Stimulated activated CD4-positive, alpha-beta T cell treated with anti-CD3 and anti-CD28 coated beads, Interleukin-4, amount 100 ng/mL, for 4 hours (primary cell): ENCODE results near the gene NFAM1.

Experiments
- DNase-seq, 2 experiments: peaks; one replicate each; pipeline ENCODE4 v3.0.0-alpha.2; 2020

The NFAM1 gene

DNA sequence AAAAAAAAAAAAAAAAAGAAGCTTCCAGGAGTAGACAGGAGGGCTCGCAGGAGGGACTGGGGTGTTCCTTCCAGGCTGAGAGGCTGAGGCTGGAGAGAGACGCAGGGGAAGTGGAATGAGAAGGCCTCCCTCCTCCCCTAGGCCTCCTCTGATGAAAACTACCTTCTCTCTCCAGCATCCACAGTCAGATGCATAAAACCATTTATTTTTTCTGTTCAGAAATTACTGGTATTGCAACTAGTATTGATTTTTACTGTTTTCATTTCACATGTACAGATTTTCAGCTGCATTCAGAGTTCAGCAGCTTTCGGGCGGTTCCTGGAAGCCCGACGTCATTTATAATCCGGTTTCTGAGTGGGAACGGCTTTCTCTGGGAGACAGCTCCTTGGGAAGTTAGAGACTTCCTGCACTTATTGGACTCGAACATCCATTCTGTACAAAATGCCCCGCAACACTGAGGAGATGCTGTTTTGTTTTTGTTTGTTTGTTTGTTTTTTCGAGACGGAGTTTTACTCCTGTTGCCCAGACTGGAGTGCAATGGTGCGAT lies 6.9 kb upstream of the NFAM1 start:
- no peak for DNase-seq

DNA sequence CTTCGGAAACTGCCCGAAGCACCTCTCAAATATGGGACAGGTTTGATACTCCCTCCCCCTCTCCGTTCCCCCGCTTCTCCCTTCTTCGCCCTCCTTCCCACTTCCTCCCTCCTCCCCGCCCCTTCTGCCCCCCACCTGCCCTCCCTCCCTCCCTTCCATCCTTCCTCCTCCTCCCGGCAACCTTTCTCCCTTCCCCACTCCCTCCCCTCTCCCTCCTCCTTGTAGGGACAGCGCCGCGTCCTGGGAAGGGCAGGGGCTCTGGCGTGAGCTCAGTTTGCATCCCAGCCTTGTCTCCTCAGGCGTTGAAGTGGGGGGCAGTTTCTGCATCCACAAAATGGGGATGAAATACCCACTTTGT lies 6.1 kb upstream of the NFAM1 start:
- DNase-seq: no peak

- DNase-seq: peak; percentile 76 to 79
Observed at GRCh38 chr22:42437488-42438292, 5.5 kb upstream of the NFAM1 start.

DNA sequence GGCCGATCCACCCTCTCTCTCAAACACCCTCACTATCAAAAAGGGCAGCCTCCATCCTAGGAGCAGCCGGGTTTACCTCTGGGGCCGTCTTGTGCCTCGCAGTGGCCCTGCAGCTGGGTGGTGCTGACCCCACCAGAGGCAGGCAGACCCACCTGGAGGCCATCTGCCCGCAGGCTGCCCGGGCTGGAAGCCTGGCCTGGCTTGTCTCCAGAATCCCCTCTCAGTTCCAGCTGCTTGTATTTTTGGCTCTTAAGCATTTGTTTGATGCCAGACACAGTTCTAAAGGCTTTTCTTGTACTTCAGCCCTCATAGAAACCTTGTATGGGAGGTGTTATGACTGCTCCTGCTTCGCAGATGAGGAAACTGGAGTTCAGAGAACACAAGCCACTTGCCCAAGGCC lies 4.2 kb upstream of the NFAM1 start:
- DNase-seq: no peak

- no peak for DNase-seq
Observed at GRCh38 chr22:42434748-42435425, 2.7 kb upstream of the NFAM1 start.

DNA sequence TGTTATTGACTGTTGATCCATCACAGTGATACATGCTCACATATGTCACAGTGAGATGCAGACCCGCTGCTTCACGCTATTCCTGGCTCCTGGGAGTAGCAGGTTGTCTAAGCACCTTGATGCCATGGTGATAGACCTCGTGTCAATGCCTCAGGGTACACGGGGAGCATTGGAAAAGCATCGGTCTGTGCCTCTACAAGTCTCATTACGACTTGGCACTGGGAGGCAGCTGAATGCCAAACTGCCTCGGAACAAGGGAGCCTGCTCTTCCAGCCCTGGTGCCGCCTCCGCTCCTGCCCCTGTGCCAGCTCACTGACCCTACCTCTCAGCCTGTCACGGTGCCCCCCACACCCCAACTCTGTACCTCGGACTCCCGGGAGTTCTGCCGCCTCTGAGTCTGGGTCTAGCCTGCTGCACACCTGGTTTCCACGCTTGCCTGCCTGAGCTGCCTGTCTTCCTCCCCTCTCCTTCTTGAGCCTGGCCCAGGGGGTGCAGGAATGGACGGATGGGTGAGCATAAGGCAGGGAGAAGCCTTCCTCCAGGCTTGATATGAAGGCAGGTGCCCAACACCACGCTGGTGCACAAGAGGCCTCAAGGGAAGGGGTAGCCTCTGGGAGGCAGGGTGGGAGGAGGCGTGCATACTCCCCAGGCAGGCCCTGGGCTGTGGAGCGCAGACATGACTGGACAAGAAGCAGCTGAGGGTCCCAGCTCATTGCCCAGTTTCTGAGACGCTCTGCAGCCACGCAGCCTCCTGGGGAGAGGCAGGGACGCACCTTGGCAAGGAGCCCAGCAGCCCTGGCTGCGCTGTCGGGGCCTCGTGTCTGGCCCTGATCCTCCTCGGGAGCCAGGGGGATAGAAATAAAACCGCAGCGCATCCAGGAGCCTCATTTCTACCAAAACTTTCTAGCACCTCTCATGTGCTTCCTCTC lies 1.8 kb upstream of the NFAM1 start:
- DNase-seq: no peak

DNA sequence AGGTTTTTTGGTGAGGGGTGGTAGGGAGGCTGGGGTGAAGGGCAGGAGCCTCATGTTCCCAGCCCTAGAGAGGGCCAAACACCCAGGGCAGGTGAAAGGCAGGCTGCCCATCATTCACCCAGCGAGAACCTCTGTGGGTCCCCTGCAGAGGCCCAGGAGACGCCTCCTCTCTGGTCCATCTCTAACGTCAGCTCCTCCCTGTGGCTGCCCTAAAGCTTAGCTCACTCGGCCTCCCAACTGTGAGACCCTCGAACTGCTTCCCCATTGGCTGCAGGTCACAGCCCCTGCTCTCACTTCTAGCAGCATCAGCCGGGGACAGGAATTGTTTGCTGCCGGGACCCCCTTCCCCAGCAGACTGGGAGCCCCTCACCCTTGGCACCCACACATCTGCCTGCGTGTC lies 615 bp upstream of the NFAM1 start:
- no peak for DNase-seq

DNA sequence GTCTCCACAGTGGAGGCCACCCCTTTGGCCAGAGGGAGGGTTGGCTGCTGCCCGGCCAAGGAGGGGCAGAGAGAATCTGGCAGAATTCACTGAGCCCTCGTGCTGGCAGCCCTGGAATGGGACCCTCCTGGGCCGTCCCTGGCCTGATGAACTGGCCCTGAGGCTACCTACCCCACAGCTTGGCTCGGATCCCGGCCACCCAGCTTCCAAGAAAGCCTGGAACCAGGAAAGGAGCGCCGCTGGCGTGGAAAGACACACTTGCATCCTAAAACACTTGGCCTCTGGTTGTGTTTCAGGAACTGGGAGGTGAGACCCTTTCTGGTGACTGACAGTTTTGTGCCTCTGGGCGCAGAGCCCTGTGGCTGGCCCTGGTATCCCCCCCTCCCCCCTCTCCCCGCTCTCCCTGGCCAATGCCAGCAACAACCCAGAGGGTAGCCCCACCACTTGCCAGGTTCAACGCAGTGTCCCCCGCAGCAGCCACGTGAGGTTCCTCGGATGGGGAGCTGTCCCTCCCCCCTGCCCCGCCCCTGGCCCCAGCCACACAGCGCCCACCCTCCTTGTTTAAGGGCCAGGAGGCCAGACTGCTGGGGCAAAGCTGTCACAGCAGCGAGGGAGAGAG lies 693 bp downstream of the NFAM1 start:
- no peak for DNase-seq

GRCh38 chr22:42430528-42431125 lies 1.6 kb downstream of the NFAM1 start:
- no peak for DNase-seq

DNA sequence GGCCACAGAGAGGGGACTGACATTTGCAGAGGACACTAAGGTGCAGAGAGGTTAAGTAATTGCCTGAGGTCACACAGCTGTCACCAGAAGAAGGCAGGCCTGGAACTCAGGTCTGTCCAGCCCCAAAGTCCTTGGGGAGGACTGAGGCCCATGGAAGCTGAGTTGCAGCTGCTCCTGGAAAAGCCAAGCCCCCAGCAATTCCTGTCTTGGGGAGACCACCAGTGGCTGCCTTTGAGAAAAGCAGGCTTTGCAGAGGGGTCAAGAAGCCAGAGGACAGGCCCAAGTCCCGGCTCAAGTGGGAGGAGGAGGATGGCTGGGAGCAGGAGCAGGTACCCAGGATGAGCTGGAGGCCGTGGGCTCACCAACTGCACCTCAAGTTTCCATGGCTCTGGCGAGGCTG lies 3.4 kb downstream of the NFAM1 start:
- DNase-seq: no peak

GRCh38 chr22:42428025-42428424 lies 4.2 kb downstream of the NFAM1 start:
- no peak for DNase-seq

GRCh38 chr22:42427167-42427566 lies 5.0 kb downstream of the NFAM1 start:
- no peak for DNase-seq

GRCh38 chr22:42425989-42426355 lies 6.2 kb downstream of the NFAM1 start:
- no peak for DNase-seq

DNA sequence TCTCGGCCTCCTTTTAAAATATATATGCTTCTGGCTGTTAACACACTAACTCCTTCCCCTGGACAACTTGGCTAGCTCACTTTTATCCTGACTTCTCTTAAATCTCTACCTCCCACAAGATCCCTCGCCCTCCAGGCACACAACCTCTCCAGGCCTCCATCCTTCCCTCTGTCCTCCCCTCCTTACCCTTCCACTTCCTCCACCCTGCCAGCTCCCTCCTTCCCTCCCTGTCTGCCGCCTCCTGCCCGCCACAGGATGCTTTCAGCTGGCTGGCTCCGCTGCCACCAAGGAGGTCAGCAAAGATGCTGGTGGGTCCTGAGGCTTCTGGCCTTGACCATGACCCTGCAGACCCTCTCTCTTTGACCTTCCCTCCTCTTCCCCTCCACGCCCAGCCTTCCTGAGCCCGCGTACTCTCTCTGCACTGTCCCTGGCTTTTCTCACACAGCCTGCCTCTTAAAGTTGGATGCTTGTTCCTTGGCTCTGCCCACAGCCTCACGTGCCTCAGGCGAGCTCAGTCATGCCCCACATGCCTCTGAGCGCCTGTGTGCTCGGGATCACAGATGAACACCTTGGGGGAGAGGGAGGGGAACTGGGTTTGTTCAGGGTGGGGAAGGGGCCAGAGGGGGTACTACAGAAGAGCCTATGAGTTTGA lies 6.7 kb downstream of the NFAM1 start:
- DNase-seq: no peak

GRCh38 chr22:42419243-42419881 lies 12.8 kb downstream of the NFAM1 start:
- no peak for DNase-seq

- DNase-seq: no peak
Observed at GRCh38 chr22:42418811-42419242, 13.4 kb downstream of the NFAM1 start.

DNA sequence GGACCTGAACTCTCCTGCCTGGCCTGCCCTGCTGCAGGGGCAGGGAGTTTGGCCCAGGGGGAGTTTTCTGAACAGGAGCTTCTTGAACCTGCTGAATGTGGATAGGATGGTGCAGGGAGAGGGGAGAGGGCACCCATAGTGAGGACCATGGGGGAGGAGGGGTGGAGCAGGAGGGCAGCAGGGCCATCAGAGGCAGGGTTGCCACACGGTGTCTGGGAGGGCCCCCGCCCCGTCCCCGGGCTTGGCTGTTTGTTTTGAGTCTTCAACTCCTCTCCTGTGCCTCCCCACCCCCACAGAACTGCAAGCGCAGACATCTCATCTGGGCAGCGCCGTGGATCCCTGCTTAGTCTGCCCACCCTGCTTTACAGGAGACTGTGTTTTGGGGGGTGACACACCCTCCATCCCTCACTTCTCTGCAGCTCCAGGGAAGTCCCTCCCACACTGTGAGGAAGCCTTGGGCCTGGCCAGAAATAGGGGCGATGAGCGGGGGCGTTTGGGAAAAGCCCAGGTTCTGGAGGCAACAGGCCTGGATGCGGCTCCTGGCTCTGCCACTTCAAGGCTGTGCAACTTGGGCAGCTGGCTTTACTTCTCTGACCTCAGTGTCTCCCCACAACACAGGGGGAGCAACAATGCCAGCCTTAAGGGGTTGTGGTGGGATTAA lies 14.4 kb downstream of the NFAM1 start:
- DNase-seq: no peak

DNA sequence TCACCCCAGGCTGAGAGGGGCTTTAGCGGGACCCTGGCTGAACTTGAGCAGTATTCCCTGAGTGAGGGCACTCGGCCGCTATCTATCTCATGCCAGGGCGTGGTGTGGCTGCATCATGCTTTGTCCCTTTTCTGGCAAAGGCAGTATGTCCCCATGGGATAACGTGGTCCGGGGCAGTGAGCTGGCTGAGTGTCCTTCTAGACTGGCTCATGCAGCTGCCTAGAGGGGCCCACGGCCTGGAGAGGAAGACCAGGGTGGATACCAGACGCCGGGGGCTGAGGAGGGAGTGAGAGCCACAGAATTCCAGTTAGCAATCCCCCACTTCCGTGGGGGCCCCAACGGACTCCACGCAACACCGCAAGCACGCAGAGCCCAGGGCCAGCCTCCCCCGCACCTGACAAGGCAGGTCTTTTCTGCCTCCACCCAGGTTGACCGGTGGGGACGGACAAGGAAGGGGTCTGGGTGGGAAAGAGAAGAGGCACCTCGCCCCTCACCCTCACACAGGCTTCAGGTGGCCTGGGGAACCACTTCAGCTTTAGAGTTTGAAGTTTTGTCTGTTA lies 15.5 kb downstream of the NFAM1 start:
- DNase-seq: no peak

DNA sequence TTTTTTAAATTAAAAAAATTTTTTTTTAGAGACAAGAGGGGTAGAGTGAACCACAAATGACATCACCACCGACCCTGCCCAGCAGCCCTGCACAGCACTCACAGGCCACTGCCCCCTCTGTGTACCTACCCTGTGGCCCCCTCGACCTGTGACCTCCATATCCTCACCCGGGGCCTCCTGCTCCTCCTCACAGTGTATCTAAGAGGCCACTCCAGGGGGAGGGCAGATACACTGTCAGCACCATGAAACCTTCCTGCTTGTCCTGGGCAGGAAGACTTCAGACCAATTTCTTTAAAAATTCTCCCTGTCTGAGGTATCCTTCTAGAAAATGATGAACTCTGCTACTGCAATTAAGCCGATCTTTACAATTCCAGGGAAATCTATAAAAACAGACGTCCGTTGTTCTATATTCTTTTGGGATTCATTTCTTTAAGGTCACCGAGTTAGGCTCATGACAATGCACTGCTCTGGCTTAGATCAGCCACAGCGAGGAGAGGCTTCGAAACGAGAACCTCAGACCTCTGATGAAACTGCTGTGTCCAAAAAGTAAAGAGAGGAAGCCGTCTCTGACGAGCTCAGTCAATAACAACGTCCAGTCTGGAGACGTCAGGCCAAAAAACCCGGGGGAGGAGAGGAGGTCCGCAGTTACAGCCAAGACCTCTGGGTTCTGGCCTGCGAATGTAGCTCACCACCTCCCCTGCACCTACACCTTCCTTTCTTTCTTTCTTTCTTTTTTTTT lies 17.5 kb downstream of the NFAM1 start:
- no peak for DNase-seq

DNA sequence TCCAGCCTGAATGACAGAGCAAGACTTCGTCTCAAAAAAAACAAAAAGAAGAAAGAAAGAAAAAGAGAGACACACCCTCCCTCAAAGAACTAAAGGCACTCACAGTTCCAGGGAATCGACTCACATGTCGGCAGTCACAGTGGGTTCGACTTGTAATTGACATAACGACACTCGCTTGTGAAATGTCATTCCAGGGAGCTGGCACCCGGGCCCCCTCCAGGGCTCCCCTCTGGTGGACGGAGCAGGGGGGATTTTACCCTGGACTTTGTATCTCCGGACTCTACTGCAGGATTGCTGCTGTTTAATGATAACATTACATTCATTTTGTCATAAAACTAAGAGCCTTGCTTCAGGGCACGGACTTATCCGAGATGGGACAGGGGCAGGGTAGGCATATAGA lies 18.2 kb downstream of the NFAM1 start:
- no peak for DNase-seq
